HG03159 (cell line): ENCODE data around the gene NAP1L4.
"Not testable (repeated sequence)": the region's sequence is repeated elsewhere in the genome, so short reads cannot be mapped to it uniquely, and the experiment has no call there.

ENCODE experiments used
- ATAC-seq: cut with Tn5 transposase; IDR thresholded peaks from one replicate; pipeline ENCODE4 v1.9.1; 2021; ENCODE audit warnings: mild to moderate bottlenecking, moderate library complexity; ENCODE audit not compliant: unreplicated experiment

The NAP1L4 gene

GRCh38 chr11:2911785-2912391 lies 80.2 kb downstream of the NAP1L4 start:
- ATAC-seq: no peak

GRCh38 chr11:2911088-2911784 lies 80.9 kb downstream of the NAP1L4 start:
- no peak for ATAC-seq

- no peak for ATAC-seq
Measured at GRCh38 chr11:2910401-2910955, 81.7 kb downstream of the NAP1L4 start.

- ATAC-seq: no peak
Measured at GRCh38 chr11:2909133-2909902, 82.8 kb downstream of the NAP1L4 start.

- ATAC-seq: no peak
Measured at GRCh38 chr11:2908130-2908529, 84.0 kb downstream of the NAP1L4 start.

- ATAC-seq: not testable (repeated sequence)
Measured at GRCh38 chr11:2905299-2905698, 86.8 kb downstream of the NAP1L4 start.

GRCh38 chr11:2904153-2905052 lies 87.7 kb downstream of the NAP1L4 start:
- ATAC-seq: no peak

GRCh38 chr11:2903672-2904011 lies 88.5 kb downstream of the NAP1L4 start:
- ATAC-seq: no peak

GRCh38 chr11:2902784-2903671 lies 89.1 kb downstream of the NAP1L4 start:
- no peak for ATAC-seq

GRCh38 chr11:2901854-2902783 lies 90.0 kb downstream of the NAP1L4 start:
- ATAC-seq: peak; percentile 93

- ATAC-seq: no peak
Measured at GRCh38 chr11:2901196-2901796, 90.8 kb downstream of the NAP1L4 start.

GRCh38 chr11:2899080-2899783 lies 92.9 kb downstream of the NAP1L4 start:
- no peak for ATAC-seq

GRCh38 chr11:2898366-2899079 lies 93.6 kb downstream of the NAP1L4 start:
- no peak for ATAC-seq

- ATAC-seq: no peak
Measured at GRCh38 chr11:2897048-2897447, 95.1 kb downstream of the NAP1L4 start.

GRCh38 chr11:2896047-2896446 lies 96.1 kb downstream of the NAP1L4 start:
- ATAC-seq: no peak
